DOHH2 (cell line): ENCODE measurements around the gene ORC1.

Source experiments
- H3F3A ChIP-seq: fragments of 200-600 bp; sonication (generic), shearing (Covaris generic); 2 replicates; pipeline ENCODE4 v1.6.0; 2016; ENCODE audit warnings: antibody characterized with exemption, mild to moderate bottlenecking; ENCODE audit not compliant: control insufficient read depth, insufficient read depth
- H3K27ac ChIP-seq: fragments of 200-600 bp; sonication (generic); 2 replicates; pipeline ENCODE4 v1.5.1; 2014; ENCODE audit warnings: low read depth, mild to moderate bottlenecking, low read length, moderate library complexity
- H3K27me3 ChIP-seq: fragments of 200-600 bp; sonication (generic); 2 replicates; pipeline ENCODE4 v1.6.1; 2014; ENCODE audit warnings: mild to moderate bottlenecking, low read length, mixed read lengths; ENCODE audit not compliant: control insufficient read depth
- H3K36me3 ChIP-seq: fragments of 200-600 bp; sonication (generic); 2 replicates; pipeline ENCODE4 v1.6.1; 2014; ENCODE audit warnings: mild to moderate bottlenecking, low read length, moderate library complexity, mixed read lengths; ENCODE audit not compliant: control insufficient read depth
- H3K4me1 ChIP-seq: fragments of 200-600 bp; sonication (generic); 2 replicates; pipeline ENCODE4 v1.6.1; 2014; ENCODE audit warnings: mild to moderate bottlenecking, low read length, mixed read lengths; ENCODE audit not compliant: control insufficient read depth
- H3K4me2 ChIP-seq: fragments of 200-600 bp; sonication (generic); 2 replicates; pipeline ENCODE4 v1.6.0; 2014; ENCODE audit warnings: mild to moderate bottlenecking, low read length, moderate library complexity
- H3K4me3 ChIP-seq: fragments of 200-600 bp; sonication (generic); 2 replicates; pipeline ENCODE4 v1.5.1; 2014; ENCODE audit warnings: mild to moderate bottlenecking, low read length, mixed read lengths
- H3K79me2 ChIP-seq: fragments of 200-600 bp; sonication (generic); 2 replicates; pipeline ENCODE4 v1.6.1; 2014; ENCODE audit warnings: mild to moderate bottlenecking, low read length, mixed read lengths; ENCODE audit not compliant: control insufficient read depth
- H3K9me2 ChIP-seq: fragments of 200-600 bp; sonication (generic); replicated peaks from 2 replicates; pipeline ENCODE4 v1.6.1; 2014; ENCODE audit warnings: mild to moderate bottlenecking, low read length, mixed read lengths; ENCODE audit not compliant: control insufficient read depth
- H3K9me3 ChIP-seq: fragments of 200-600 bp; sonication (generic); 2 replicates; pipeline ENCODE4 v1.6.1; 2014; ENCODE audit warnings: antibody characterized with exemption, low read length, mixed read lengths; ENCODE audit not compliant: control insufficient read depth, insufficient read depth
- H4K20me1 ChIP-seq: fragments of 200-600 bp; sonication (generic); 2 replicates; pipeline ENCODE4 v1.6.0; 2014; ENCODE audit warnings: low read depth, mild to moderate bottlenecking, antibody characterized with exemption, low read length, moderate library complexity; ENCODE audit not compliant: control insufficient read depth, insufficient read depth
- CTCF ChIP-seq: fragments of 200-600 bp; sonication (generic); IDR thresholded peaks from one replicate; pipeline ENCODE4 v1.5.1; 2014; ENCODE audit warnings: antibody characterized with exemption, mild to moderate bottlenecking, low read depth, low read length; ENCODE audit not compliant: poor library complexity, severe bottlenecking
- EZH2phosphoT487 ChIP-seq: fragments of 200-600 bp; sonication (generic); IDR thresholded peaks from 2 replicates; pipeline ENCODE4 v1.6.1; 2017; ENCODE audit warnings: borderline replicate concordance, mild to moderate bottlenecking, antibody characterized with exemption, low read length, moderate library complexity, mixed read lengths

ORC1 gene

GRCh38 chr1:52323731-52324130 lies 80.5 kb downstream of the ORC1 start:
- no peak for TF ChIP-seq EZH2phosphoT487
- no peak for TF ChIP-seq CTCF
- Histone ChIP-seq H4K20me1 (no peaks in the 10 kb centered on the region), H3F3A (no peaks in the 10 kb centered on the region)

More at GRCh38 chr1:52323731-52324130, 80.5 kb downstream of the ORC1 start:
- no peaks in the 10 kb centered on the region for H3K9me2 ChIP-seq
- H3K79me2 ChIP-seq, result no peaks in the 10 kb centered on the region
- H3K27me3 ChIP-seq, result no peaks in the 10 kb centered on the region
- no peak overlapping the region for H3K4me2 ChIP-seq
- H3K4me1 ChIP-seq, result no peaks in the 10 kb centered on the region
- H3K9me3 ChIP-seq, result no peaks in the 10 kb centered on the region
- H3K27ac ChIP-seq, result no peak overlapping the region
- no peak overlapping the region for H3K4me3 ChIP-seq
- H3K36me3 ChIP-seq, result no peaks in the 10 kb centered on the region
